ENCODE data around the gene COLQ.

The COLQ gene

DNA sequence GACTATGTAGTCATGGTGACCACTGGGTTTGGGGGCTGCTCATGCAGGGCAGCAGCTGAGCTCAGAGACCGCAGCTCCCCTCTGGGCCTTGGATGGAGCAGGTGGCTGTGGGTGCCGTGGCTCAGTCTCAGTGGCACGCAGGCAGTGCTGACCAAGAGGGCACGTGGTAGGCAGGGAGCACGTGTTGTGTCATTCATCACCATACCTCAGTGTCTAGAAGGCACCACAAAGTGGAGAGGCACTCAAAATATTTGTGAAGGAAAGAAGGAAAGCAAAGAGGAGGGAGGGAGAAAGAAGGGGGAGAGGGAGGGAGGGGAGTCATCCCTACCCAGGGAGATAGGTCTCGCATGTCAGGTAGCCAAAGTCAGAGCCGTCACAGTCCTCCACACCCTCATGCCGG is 68.0 kb downstream of the COLQ start:
- peak; percentile 33 for DNase-seq

GRCh38 chr3:15452961-15453360 is 68.5 kb downstream of the COLQ start:
- DNase-seq: peak; percentile 25

- DNase-seq: no peak
Observed at GRCh38 chr3:15452156-15452555, 69.3 kb downstream of the COLQ start.

- peak; percentile 45 for DNase-seq
Observed at GRCh38 chr3:15451216-15452113, 70.0 kb downstream of the COLQ start.

GRCh38 chr3:15450438-15451215 is 70.9 kb downstream of the COLQ start:
- peak; percentile 29 for DNase-seq

- no peak for DNase-seq
Observed at GRCh38 chr3:15449489-15450224, 71.8 kb downstream of the COLQ start.

GRCh38 chr3:15443826-15444524 is 77.5 kb downstream of the COLQ start:
- no peak for DNase-seq

- no peak for DNase-seq
Observed at GRCh38 chr3:15440891-15441290, 80.6 kb downstream of the COLQ start.

GRCh38 chr3:15439476-15439875 is 82.0 kb downstream of the COLQ start:
- no peak for DNase-seq

- DNase-seq: no peak
Observed at GRCh38 chr3:15438983-15439382, 82.5 kb downstream of the COLQ start.

DNA sequence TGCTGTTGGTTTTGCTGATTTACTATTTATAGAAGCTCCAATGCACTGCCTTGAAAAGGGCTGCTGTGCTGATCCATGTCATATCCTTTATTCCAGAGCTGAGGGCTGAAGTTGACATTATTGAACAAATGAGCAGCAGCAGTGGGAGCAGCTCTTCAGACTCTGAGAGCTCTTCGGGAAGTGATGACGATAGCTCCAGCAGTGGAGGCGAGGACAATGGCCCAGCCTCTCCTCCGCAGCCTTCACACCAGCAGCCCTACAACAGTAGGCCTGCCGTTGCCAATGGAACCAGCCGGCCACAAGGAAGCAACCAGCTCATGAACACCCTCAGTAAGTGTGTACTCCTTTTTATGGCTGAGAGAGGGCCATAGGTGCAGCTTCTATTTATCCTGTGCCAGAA is 85.3 kb downstream of the COLQ start:
- DNase-seq: no peak

DNA sequence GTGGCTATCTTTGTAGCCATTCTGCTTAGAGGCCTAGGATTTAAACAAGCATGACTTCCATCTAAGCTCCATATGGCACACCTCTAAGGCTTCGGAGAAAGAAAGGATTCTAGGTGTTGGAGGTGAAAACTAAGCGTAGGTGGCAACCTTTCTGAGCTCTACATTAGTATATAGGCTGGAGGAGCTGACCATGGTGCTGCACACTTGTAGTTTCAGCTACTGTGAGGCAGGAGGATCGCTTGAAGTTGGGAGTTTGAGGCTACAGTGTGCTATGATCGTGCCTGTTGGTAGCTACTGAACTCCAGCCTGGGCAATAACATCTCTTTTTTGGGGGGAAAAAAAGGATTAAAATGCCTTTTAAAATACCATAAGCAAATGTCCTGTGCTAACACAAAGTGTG is 86.8 kb downstream of the COLQ start:
- DNase-seq: no peak

GRCh38 chr3:15433531-15433930 is 88.0 kb downstream of the COLQ start:
- DNase-seq: no peak

DNA sequence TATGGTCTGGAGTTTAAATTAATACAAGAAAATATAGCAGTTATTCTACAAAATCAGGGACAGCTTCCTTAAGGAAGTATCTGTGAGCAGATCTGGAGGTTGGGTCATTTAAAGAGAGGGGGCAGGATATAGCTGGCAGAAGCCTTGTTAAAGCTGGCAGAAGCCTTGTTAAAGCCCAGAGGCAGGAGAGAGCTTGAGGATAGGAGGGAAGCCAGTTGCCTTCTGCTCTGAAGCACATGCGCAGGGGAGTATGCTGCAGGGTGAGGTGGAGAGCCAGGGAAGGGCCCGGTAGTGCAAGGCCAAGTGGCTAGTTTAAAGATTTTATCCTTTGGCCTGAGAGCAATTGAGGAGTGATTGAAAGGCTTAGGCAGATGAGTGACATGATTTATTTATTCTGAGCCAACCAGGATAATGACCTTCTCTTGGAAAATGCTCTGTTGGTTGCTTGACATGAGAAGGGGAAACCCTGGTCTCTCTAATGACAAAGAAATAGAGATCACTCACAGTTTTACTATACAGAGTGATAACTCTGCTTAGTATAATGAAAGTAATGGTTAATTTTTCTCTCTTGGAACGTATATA is 90.2 kb downstream of the COLQ start:
- DNase-seq: no peak

- no peak for DNase-seq
Observed at GRCh38 chr3:15430624-15431023, 90.9 kb downstream of the COLQ start.

DNA sequence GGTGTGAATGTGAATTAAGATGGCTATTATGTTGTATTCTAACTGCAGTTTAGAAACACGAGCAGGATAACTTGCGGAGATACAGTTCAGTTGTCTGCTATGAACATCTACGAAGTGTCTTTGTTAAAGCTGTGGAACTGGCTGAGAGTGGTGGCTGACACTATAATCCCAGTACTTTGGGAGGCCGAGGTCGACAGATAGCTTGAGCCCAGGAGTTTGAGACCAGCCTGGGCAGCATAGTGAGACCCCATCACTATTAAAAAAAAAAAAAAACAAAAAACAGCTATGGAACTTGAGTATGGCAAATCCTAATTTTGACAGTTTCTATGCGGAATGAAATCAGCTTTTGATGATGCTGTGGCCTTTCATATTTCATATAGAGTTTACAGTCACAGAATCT is 92.4 kb downstream of the COLQ start:
- no peak for DNase-seq

- DNase-seq: no peak
Observed at GRCh38 chr3:15428539-15428938, 93.0 kb downstream of the COLQ start.

GRCh38 chr3:15427981-15428380 is 93.5 kb downstream of the COLQ start:
- DNase-seq: no peak

- DNase-seq: peak; percentile 86
Observed at GRCh38 chr3:15427182-15427880, 94.2 kb downstream of the COLQ start, which contains the start of the genes EAF1 and METTL6. Gene EAF1 (plus strand): TSS chr3:15427598. CDS start chr3:15427780, 182 bp downstream. Gene METTL6 (minus strand): TSS chr3:15427544. CDS start chr3:15426511, 1,033 bp downstream.

- no peak for DNase-seq
Observed at GRCh38 chr3:15426579-15427118, 94.9 kb downstream of the COLQ start.

DNA sequence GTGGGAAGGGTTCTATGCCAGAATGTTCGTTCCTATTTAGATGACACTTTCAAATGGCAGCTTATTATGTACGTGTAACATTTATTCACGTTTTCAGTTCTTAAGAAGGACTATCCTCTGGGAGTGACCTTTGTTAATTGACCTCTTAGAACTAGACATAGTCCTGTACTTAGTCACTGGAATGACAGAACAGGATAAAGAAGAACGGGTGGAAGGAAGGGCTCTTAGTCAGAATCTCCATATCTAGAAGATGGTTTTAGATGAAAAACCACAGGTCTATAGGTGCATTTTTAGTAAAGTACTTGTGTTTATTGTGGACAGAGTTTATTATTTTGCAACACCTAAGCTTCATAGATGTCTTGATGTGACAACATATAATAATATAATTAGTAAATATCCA is 100.6 kb downstream of the COLQ start:
- no peak for DNase-seq
